AG04450 (cell line): Measurements from ENCODE around the gene TMEM156. TPM values are rescaled to one million over a fixed set of nuclear protein-coding genes. Genes with fewer than 3 reads are reported as not detected.
A peak's percentile ranks its signal among the peaks of the same experiment; 100 is the strongest.

ENCODE experiments used
- CTCF ChIA-PET: fragments of 300-600, 350-600 bp; formaldehyde crosslinking; extraction: SDS; loops from one replicate; lab custom pipeline; 2022; ENCODE audit warnings: antibody characterized with exemption, inconsistent platforms; lab: Charles Lee
- POLR2A ChIA-PET: fragments of 350-600 bp; formaldehyde crosslinking; extraction: SDS; loops from one replicate; lab custom pipeline; 2021; ENCODE audit warnings: antibody characterized with exemption, inconsistent platforms; lab: Yijun Ruan, JAX
- DNase-seq: peaks from one replicate; pipeline ENCODE4 v3.0.0-alpha.2; 2011; ENCODE audit warnings: low read depth, low spot score
- H3K27ac ChIP-seq: one replicate; pipeline ENCODE4 v1.5.1; 2012; ENCODE audit warnings: low read depth, low read length, control low read depth
- H3K27me3 ChIP-seq: one replicate; pipeline ENCODE4 v1.6.0; 2012; ENCODE audit warnings: low read length; ENCODE audit not compliant: control insufficient read depth, insufficient read depth
- H3K4me3 ChIP-seq: 2 replicates; pipeline ENCODE4 v1.5.1; 2011; ENCODE audit warnings: mild to moderate bottlenecking, low read depth, low read length, control low read depth
- H3K9me3 ChIP-seq: 2 replicates; pipeline ENCODE4 v1.5.1; 2012; ENCODE audit warnings: low read length; ENCODE audit not compliant: control insufficient read depth, insufficient read depth
- CTCF ChIP-seq: IDR thresholded peaks from 2 replicates; pipeline ENCODE4 v1.5.1; 2011; ENCODE audit warnings: low read depth, low read length, control low read depth, inconsistent platforms
- polyA plus RNA-seq: library from polyadenylated mRNA; depleted of rRNA; stranded (reverse); fragments of >200 nt; gene quantifications from 2 replicates; pipeline ENCODE4 v1.2.3, GENCODE V29; 2011

The TMEM156 gene
- polyA plus RNA-seq, 1 experiment = 2.3 TPM

GRCh38 chr4:38952017-38952416, 80.2 kb downstream of the TMEM156 start:
- TF ChIP-seq CTCF = no peak
- POLR2A ChIA-PET = no interaction called here
- no peak for DNase-seq
- CTCF ChIA-PET = no interaction called here
- Histone ChIP-seq H3K9me3 (no peaks in the 10 kb centered on the region), H3K4me3 (no peak overlapping the region), H3K27ac (no peak overlapping the region), H3K27me3 (no peaks in the 10 kb centered on the region)

- ChIA-PET CTCF (no interaction called here), POLR2A (no interaction called here)
Observed at GRCh38 chr4:38951598-38951997, 80.6 kb downstream of the TMEM156 start.

GRCh38 chr4:38950734-38951133, 81.5 kb downstream of the TMEM156 start:
- no peak for DNase-seq
- Histone ChIP-seq H3K9me3 (no peaks in the 10 kb centered on the region), H3K4me3 (no peak overlapping the region), H3K27ac (peak overlapping the region; percentile 34), H3K27me3 (no peaks in the 10 kb centered on the region)
- ChIA-PET POLR2A (interaction anchor here (1.1 kb wide), 1 partner anchor 16 kb away, joined by 3 read pairs; no protein-coding TSS in a partner anchor), CTCF (interaction anchor here (0.6 to 0.8 kb wide), 3 partner anchors 10 to 184 kb away, joined by 3 read pairs; no protein-coding TSS in a partner anchor)
- no peak for TF ChIP-seq CTCF

More at GRCh38 chr4:38951598-38951997, 80.6 kb downstream of the TMEM156 start:
- no peak for DNase-seq
- Histone ChIP-seq H3K9me3 (no peaks in the 10 kb centered on the region), H3K27me3 (no peaks in the 10 kb centered on the region), H3K27ac (no peak overlapping the region), H3K4me3 (no peak overlapping the region)
- TF ChIP-seq CTCF = no peak

GRCh38 chr4:38950159-38950558, 82.0 kb downstream of the TMEM156 start:
- DNase-seq = no peak
- Histone ChIP-seq H3K27ac (peak overlapping the region; percentile 34), H3K27me3 (no peaks in the 10 kb centered on the region), H3K9me3 (no peaks in the 10 kb centered on the region), H3K4me3 (no peak overlapping the region)
- TF ChIP-seq CTCF = no peak
- CTCF ChIA-PET = interaction anchor here (0.6 to 0.8 kb wide), 6 partner anchors 8 to 232 kb away, joined by 3 to 9 read pairs (median 3); no protein-coding TSS in a partner anchor
- POLR2A ChIA-PET = interaction anchor here (1.1 to 2.8 kb wide), 2 partner anchors 17 to 93 kb away, joined by 3 to 32 read pairs; no protein-coding TSS in a partner anchor

GRCh38 chr4:38949411-38950051, 82.7 kb downstream of the TMEM156 start:
- CTCF ChIA-PET = interaction anchor here (0.6 to 1.1 kb wide), 7 partner anchors 8 to 232 kb away, joined by 3 to 9 read pairs (median 3); no protein-coding TSS in a partner anchor
- no peak for DNase-seq

More at GRCh38 chr4:38949411-38950051, 82.7 kb downstream of the TMEM156 start:
- no peak for TF ChIP-seq CTCF
- H3K9me3 ChIP-seq = no peaks in the 10 kb centered on the region
- no peak overlapping the region for H3K4me3 ChIP-seq
- peak overlapping the region; percentile 78 for H3K27ac ChIP-seq
- POLR2A ChIA-PET = interaction anchor here (0.7 to 2.8 kb wide), 3 partner anchors 17 to 94 kb away, joined by 3 to 32 read pairs (median 6); no protein-coding TSS in a partner anchor
- H3K27me3 ChIP-seq = no peaks in the 10 kb centered on the region
